ENCODE measurements around the gene ZC3H7A.
A peak's percentile ranks its signal among the peaks of the same experiment; 100 is the strongest.

ZC3H7A gene

DNA sequence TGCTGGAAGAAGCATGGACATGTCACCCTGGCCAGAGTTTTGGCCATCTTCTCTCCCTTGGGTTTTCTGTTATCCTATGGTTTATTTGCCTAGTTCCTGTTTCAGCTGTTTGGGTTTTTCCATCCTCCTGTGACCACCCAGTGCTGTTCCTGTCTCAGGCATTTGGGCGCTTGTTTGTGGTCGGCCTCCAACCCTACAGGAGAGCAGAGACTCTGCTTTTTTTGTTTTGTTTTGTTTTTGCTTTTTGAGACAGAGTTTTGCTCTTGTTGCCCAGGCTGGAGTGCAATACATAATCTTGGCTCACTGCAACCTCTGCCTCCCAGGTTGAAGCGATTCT, 3.3 kb upstream of the ZC3H7A start:
- TF ChIP-seq CTCF (conservative IDR thresholded peaks at IDR 0.05; ENCODE audit: low read length) (no peak), EZH2phosphoT487 (IDR thresholded peaks at IDR 0.05; ENCODE audit: borderline replicate concordance) (no peak)
- H3K4me3 ChIP-seq (ENCODE audit: low read length, poor library complexity, severe bottlenecking), result no peak overlapping the region

DNA sequence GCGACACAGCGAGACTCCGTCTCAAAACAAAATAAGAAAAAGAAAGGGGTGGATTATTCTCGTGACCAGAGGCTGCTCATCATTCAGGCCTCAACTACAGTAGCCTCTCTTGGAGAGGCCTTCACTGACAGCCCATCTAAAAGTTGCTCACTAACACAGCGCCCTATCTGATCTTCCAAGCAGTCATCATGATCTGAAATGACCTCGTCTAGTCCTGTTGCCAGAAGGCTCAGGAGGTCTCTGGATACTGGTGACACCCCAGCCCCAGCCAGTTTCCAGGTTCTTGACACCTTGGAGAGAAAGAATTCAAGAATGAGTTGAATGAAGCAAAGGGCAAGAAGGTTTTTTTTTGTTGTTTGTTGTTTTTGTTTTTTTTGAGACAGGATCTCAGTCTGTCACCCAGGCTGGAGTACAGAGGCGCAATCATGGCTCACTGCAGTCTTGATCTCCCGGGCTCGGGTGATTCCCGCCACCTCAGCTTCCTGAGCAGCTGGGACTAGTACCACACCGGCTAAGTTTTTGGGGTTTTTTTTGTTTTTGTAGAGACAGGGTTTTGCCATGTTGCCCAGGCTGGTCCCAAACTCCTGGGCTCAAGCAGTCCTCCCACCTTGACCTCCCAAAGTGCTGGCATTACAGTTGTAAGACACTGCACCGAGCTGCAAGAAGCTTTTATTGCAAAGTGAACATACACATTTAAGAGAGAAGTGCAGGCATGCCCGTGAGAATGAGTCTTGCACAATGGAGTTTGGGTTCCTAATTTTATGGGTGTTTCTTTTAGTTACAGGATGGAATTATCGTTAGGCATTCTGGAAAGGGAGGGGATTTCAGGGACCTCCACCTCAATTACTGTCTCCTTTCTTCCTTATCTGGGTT, 2.7 kb upstream of the ZC3H7A start:
- Histone ChIP-seq H3K4me3 (ENCODE audit: low read length, poor library complexity, severe bottlenecking) (no peak overlapping the region), H3F3A (ENCODE audit: low read depth) (no peaks in the 10 kb centered on the region), H3K4me2 (ENCODE audit: low read depth, low read length, poor library complexity, severe bottlenecking) (no peak overlapping the region), H3K9ac (ENCODE audit: low read depth, low read length, poor library complexity, severe bottlenecking) (no peak overlapping the region), H3K4me1 (ENCODE audit: insufficient read depth, low read length, poor library complexity, severe bottlenecking) (peaks cover 12% of the 10 kb centered on the region), H3K27me3 (ENCODE audit: insufficient read depth, low read length, poor library complexity, severe bottlenecking) (no peaks in the 10 kb centered on the region), H3K9me2 (replicated peaks; ENCODE audit: low read depth, low read length) (no peaks in the 10 kb centered on the region), H3K36me3 (ENCODE audit: insufficient read depth, low read length) (no peaks in the 10 kb centered on the region), H4K20me1 (ENCODE audit: insufficient read depth, low read length, poor library complexity, severe bottlenecking) (peaks cover 7% of the 10 kb centered on the region), H3K9me3 (ENCODE audit: insufficient read depth, low read depth, low read length) (no peaks in the 10 kb centered on the region), H3K79me2 (ENCODE audit: insufficient read depth, low read length) (peaks cover 20% of the 10 kb centered on the region), H2AFZ (ENCODE audit: low read length) (no peak overlapping the region)
- TF ChIP-seq CTCF (conservative IDR thresholded peaks at IDR 0.05; ENCODE audit: low read length) (no peak), EZH2phosphoT487 (IDR thresholded peaks at IDR 0.05; ENCODE audit: borderline replicate concordance) (no peak)

More for the DNA sequence above, 3.3 kb upstream of the ZC3H7A start:
- Histone ChIP-seq H3K9ac (ENCODE audit: low read depth, low read length, poor library complexity, severe bottlenecking) (no peak overlapping the region), H4K20me1 (ENCODE audit: insufficient read depth, low read length, poor library complexity, severe bottlenecking) (peaks cover 7% of the 10 kb centered on the region), H3K27me3 (ENCODE audit: insufficient read depth, low read length, poor library complexity, severe bottlenecking) (no peaks in the 10 kb centered on the region), H2AFZ (ENCODE audit: low read length) (no peak overlapping the region), H3K4me2 (ENCODE audit: low read depth, low read length, poor library complexity, severe bottlenecking) (no peak overlapping the region), H3F3A (ENCODE audit: low read depth) (no peaks in the 10 kb centered on the region), H3K9me2 (replicated peaks; ENCODE audit: low read depth, low read length) (no peaks in the 10 kb centered on the region), H3K36me3 (ENCODE audit: insufficient read depth, low read length) (no peaks in the 10 kb centered on the region), H3K9me3 (ENCODE audit: insufficient read depth, low read depth, low read length) (no peaks in the 10 kb centered on the region), H3K79me2 (ENCODE audit: insufficient read depth, low read length) (peaks cover 14% of the 10 kb centered on the region), H3K4me1 (ENCODE audit: insufficient read depth, low read length, poor library complexity, severe bottlenecking) (peaks cover 8% of the 10 kb centered on the region)

DNA sequence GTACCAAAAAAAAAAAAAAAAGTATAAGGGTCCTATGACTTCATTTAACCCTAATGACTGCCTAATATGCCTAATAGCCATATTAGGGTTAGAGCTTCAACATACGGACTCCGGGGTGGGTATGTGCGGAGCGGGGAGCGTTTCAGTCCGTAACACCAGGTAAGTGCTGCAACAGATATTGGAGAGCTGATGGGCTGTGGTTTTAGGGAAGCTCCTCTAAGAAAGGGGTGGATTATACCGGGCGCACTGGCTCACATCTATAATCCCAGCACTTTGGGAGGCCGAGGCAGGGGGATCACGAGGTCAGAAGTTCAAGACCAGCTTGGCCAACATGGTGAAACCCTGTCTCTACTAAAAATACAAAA, 1.9 kb upstream of the ZC3H7A start:
- H3K4me2 ChIP-seq (ENCODE audit: low read depth, low read length, poor library complexity, severe bottlenecking), result peak overlapping the region; percentile 84

More for the DNA sequence above, 1.9 kb upstream of the ZC3H7A start:
- TF ChIP-seq EZH2phosphoT487 (IDR thresholded peaks at IDR 0.05; ENCODE audit: borderline replicate concordance), result no peak
- no peak for TF ChIP-seq CTCF (conservative IDR thresholded peaks at IDR 0.05; ENCODE audit: low read length)
- H3K4me1 ChIP-seq (ENCODE audit: insufficient read depth, low read length, poor library complexity, severe bottlenecking), result peaks cover 17% of the 10 kb centered on the region
- H3F3A ChIP-seq (ENCODE audit: low read depth), result no peaks in the 10 kb centered on the region
- peaks cover 28% of the 10 kb centered on the region for H3K79me2 ChIP-seq (ENCODE audit: insufficient read depth, low read length)
- peaks cover 11% of the 10 kb centered on the region for H4K20me1 ChIP-seq (ENCODE audit: insufficient read depth, low read length, poor library complexity, severe bottlenecking)
- H3K27me3 ChIP-seq (ENCODE audit: insufficient read depth, low read length, poor library complexity, severe bottlenecking), result no peaks in the 10 kb centered on the region
- H3K4me3 ChIP-seq (ENCODE audit: low read length, poor library complexity, severe bottlenecking), result no peak overlapping the region
- no peak overlapping the region for H2AFZ ChIP-seq (ENCODE audit: low read length)
- H3K9me2 ChIP-seq (replicated peaks; ENCODE audit: low read depth, low read length), result no peaks in the 10 kb centered on the region
- H3K9me3 ChIP-seq (ENCODE audit: insufficient read depth, low read depth, low read length), result no peaks in the 10 kb centered on the region
- H3K9ac ChIP-seq (ENCODE audit: low read depth, low read length, poor library complexity, severe bottlenecking), result no peak overlapping the region
- no peaks in the 10 kb centered on the region for H3K36me3 ChIP-seq (ENCODE audit: insufficient read depth, low read length)

Measured in Loucy (cell line).